ENCODE data around the gene F2R. TPM values are rescaled to one million over a fixed set of nuclear protein-coding genes. Genes with fewer than 3 reads are reported as not detected.
"Not testable (repeated sequence)": the region's sequence is repeated elsewhere in the genome, so short reads cannot be mapped to it uniquely, and the experiment has no call there.

F2R gene
- total and polyA plus RNA-seq, 4 donors, result 4.2 to 31.8 (median 13.7) TPM

GRCh38 chr5:76763136-76763535, 47.2 kb downstream of the F2R start:
- no peak for DNase-seq
- Histone ChIP-seq H3K9ac (ENCODE audit: insufficient read depth in 1 of 2, low read length in 2 of 2) (no peak overlapping the region), H3K4me1 (ENCODE audit: control insufficient read depth in 5 of 5, insufficient read depth in 5 of 5, low read length in 5 of 5) (no peaks in the 10 kb centered on the region), H3K27ac (ENCODE audit: low read depth in 1 of 2, low read length in 1 of 2) (no peak overlapping the region), H3K9me3 (ENCODE audit: control insufficient read depth in 4 of 4, insufficient read depth in 3 of 4, low read length in 3 of 4) (peaks cover 0 to 2% (median 0%) of the 10 kb centered on the region in 4 donors), H3K4me3 (no peak overlapping the region), H3K27me3 (ENCODE audit: control insufficient read depth in 3 of 3, insufficient read depth in 3 of 3, low read length in 2 of 3) (peaks cover 0 to 3% (median 0%) of the 10 kb centered on the region in 3 donors), H3K36me3 (ENCODE audit: control insufficient read depth in 4 of 4, insufficient read depth in 4 of 4, low read length in 4 of 4) (no peaks in the 10 kb centered on the region)
- no peak for TF ChIP-seq CTCF (IDR thresholded peaks at IDR 0.05; ENCODE audit: control extremely low read depth, extremely low read depth)
- no peak for ATAC-seq (ENCODE audit: insufficient read depth, low FRiP score)

- no peak overlapping the region for H3K27ac ChIP-seq (ENCODE audit: low read depth in 1 of 2, low read length in 1 of 2)
- TF ChIP-seq CTCF (IDR thresholded peaks at IDR 0.05; ENCODE audit: control extremely low read depth, extremely low read depth), result no peak
- H3K9me3 ChIP-seq (ENCODE audit: control insufficient read depth in 4 of 4, insufficient read depth in 3 of 4, low read length in 3 of 4), result peaks cover 0 to 2% (median 0%) of the 10 kb centered on the region in 4 donors
- no peaks in the 10 kb centered on the region for H3K27me3 ChIP-seq (ENCODE audit: control insufficient read depth in 3 of 3, insufficient read depth in 3 of 3, low read length in 2 of 3)
- DNase-seq (no peak), ATAC-seq (ENCODE audit: insufficient read depth, low FRiP score) (no peak)
- H3K4me3 ChIP-seq, result no peak overlapping the region
- no peaks in the 10 kb centered on the region for H3K4me1 ChIP-seq (ENCODE audit: control insufficient read depth in 5 of 5, insufficient read depth in 5 of 5, low read length in 5 of 5)
- no peaks in the 10 kb centered on the region for H3K36me3 ChIP-seq (ENCODE audit: control insufficient read depth in 4 of 4, insufficient read depth in 4 of 4, low read length in 4 of 4)
- 61 to 79% methylated on average over 3 of the region's 3 CpGs for WGBS, 2 donors
- H3K9ac ChIP-seq (ENCODE audit: insufficient read depth in 1 of 2, low read length in 2 of 2), result no peak overlapping the region
Observed at GRCh38 chr5:76764374-76764773, 48.4 kb downstream of the F2R start.

GRCh38 chr5:76765249-76765648, 49.3 kb downstream of the F2R start:
- DNase-seq (no peak), ATAC-seq (ENCODE audit: insufficient read depth, low FRiP score) (no peak)
- H3K27ac ChIP-seq (ENCODE audit: low read depth in 1 of 2, low read length in 1 of 2), result no peak overlapping the region
- no peak overlapping the region for H3K9ac ChIP-seq (ENCODE audit: insufficient read depth in 1 of 2, low read length in 2 of 2)
- no peaks in the 10 kb centered on the region for H3K4me1 ChIP-seq (ENCODE audit: control insufficient read depth in 5 of 5, insufficient read depth in 5 of 5, low read length in 5 of 5)
- no peaks in the 10 kb centered on the region for H3K36me3 ChIP-seq (ENCODE audit: control insufficient read depth in 4 of 4, insufficient read depth in 4 of 4, low read length in 4 of 4)
- no peak overlapping the region for H3K4me3 ChIP-seq
- no peak for TF ChIP-seq CTCF (IDR thresholded peaks at IDR 0.05; ENCODE audit: control extremely low read depth, extremely low read depth)
- peaks cover 0 to 2% (median 0%) of the 10 kb centered on the region in 4 donors for H3K9me3 ChIP-seq (ENCODE audit: control insufficient read depth in 4 of 4, insufficient read depth in 3 of 4, low read length in 3 of 4)
- 68 to 81% methylated on average over 3 of the region's 3 CpGs for WGBS, 2 donors
- H3K27me3 ChIP-seq (ENCODE audit: control insufficient read depth in 3 of 3, insufficient read depth in 3 of 3, low read length in 2 of 3), result no peaks in the 10 kb centered on the region

DNA sequence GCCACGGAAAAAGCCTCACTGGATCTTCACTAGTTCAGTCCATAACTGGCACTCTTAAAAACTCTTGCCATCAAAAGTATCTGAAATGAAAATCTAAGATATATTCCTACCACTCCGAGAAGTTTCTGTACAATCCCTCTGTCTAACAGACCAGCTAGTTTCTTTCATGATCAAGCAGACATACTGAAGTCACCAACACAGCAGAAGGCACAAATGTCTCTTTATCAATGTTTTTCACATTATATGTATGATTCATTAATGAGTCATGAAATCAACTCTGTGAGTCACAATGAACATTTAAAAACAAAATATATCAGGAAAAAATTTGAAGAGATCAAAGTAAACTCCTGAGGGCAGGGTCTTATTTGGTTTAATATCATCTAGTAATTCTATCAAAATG, 50.8 kb downstream of the F2R start:
- Histone ChIP-seq H3K36me3 (ENCODE audit: control insufficient read depth in 4 of 4, insufficient read depth in 4 of 4, low read length in 4 of 4) (no peaks in the 10 kb centered on the region), H3K9me3 (ENCODE audit: control insufficient read depth in 4 of 4, insufficient read depth in 3 of 4, low read length in 3 of 4) (peaks cover 0 to 2% (median 0%) of the 10 kb centered on the region in 4 donors), H3K4me3 (no peak overlapping the region), H3K4me1 (ENCODE audit: control insufficient read depth in 5 of 5, insufficient read depth in 5 of 5, low read length in 5 of 5) (no peaks in the 10 kb centered on the region), H3K9ac (ENCODE audit: insufficient read depth in 1 of 2, low read length in 2 of 2) (no peak overlapping the region), H3K27me3 (ENCODE audit: control insufficient read depth in 3 of 3, insufficient read depth in 3 of 3, low read length in 2 of 3) (no peaks in the 10 kb centered on the region), H3K27ac (ENCODE audit: low read depth in 1 of 2, low read length in 1 of 2) (no peak overlapping the region)
- ATAC-seq (ENCODE audit: insufficient read depth, low FRiP score) (no peak), DNase-seq (no peak)
- no peak for TF ChIP-seq CTCF (IDR thresholded peaks at IDR 0.05; ENCODE audit: control extremely low read depth, extremely low read depth)
- 92 to 95% methylated on average over 2 of the region's 2 CpGs for WGBS, 2 donors

GRCh38 chr5:76771041-76771440, 55.1 kb downstream of the F2R start:
- H3K4me1 ChIP-seq (ENCODE audit: control insufficient read depth in 5 of 5, insufficient read depth in 5 of 5, low read length in 5 of 5); H3K4me3 ChIP-seq; H3K27ac ChIP-seq (ENCODE audit: low read depth in 1 of 2, low read length in 1 of 2); ATAC-seq (ENCODE audit: insufficient read depth, low FRiP score); H3K9me3 ChIP-seq (ENCODE audit: control insufficient read depth in 4 of 4, insufficient read depth in 3 of 4, low read length in 3 of 4); H3K9ac ChIP-seq (ENCODE audit: insufficient read depth in 1 of 2, low read length in 2 of 2); H3K36me3 ChIP-seq (ENCODE audit: control insufficient read depth in 4 of 4, insufficient read depth in 4 of 4, low read length in 4 of 4); DNase-seq; H3K27me3 ChIP-seq (ENCODE audit: control insufficient read depth in 3 of 3, insufficient read depth in 3 of 3, low read length in 2 of 3): not testable (repeated sequence)
- WGBS, 2 donors, result 95 to 98% methylated on average over 14 of the region's 14 CpGs

Measured in lung (tissue), 12 donors.